HG02970 (cell line): Measurements from ENCODE around the gene SH3D19.

Experiments used
- ATAC-seq: cut with Tn5 transposase; IDR thresholded peaks from one replicate; pipeline ENCODE4 v1.9.1; 2021; ENCODE audit warnings: mild to moderate bottlenecking, moderate library complexity, moderate number of reproducible peaks; ENCODE audit not compliant: unreplicated experiment, low FRiP score

The SH3D19 gene

DNA sequence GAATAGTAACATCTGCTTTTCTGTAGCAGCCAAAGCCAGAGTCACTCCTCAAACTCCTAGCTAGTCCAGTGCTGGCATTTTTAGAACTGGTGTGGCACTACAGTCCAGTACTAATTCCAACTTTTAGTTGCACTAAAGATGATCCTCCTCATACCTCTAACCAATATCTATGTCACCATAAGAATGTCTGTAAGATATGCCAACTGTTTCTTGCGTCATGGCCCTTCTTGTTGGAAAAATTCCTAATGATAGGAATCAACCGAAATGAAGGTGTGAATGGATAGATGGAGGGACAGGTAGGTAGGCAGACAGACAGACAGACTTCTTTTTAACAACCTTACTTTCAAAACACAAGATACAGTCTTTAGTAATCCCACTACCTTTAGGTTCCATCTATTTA lies 123.0 kb downstream of the SH3D19 start:
- no peak for ATAC-seq

DNA sequence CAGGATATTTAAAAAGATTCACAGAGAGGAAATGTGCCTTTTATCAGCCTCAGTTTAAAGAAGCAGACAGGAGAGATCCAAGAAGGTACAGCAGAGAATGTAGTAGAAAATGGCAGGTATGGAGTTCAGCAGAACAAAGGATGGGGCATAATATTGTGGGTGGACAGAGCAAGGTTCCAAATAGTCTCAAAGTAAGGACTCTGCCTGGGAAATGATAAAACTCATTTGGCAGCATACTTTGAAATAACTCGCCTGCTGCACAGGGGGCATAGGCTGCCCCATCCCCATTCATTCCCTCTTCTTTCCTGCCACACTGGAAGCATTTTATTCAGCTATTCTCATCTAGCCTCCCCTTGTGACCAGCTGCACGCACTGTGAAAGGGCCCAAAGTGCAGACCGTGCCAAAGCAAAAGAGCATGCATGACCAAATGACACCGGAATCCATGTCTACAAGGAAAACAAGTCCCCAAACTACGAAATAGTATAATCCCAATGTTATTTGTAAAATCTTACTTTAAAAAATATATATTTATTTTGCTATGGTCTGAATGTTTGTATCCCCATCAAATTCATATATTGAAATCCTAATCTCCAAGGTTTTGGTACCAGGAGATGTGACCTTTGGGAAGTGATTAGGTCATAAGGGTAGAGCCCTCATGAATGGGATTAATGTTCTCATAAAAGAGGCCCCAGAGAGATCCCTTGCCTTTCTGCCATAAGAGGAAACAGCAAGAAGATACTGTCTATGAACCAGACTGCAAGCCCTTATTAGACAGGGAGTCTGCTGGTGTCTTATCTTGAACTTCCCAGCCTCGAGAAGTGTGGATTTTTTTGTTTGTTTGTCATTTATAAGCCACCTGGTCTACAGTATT lies 125.8 kb downstream of the SH3D19 start:
- ATAC-seq: no peak

DNA sequence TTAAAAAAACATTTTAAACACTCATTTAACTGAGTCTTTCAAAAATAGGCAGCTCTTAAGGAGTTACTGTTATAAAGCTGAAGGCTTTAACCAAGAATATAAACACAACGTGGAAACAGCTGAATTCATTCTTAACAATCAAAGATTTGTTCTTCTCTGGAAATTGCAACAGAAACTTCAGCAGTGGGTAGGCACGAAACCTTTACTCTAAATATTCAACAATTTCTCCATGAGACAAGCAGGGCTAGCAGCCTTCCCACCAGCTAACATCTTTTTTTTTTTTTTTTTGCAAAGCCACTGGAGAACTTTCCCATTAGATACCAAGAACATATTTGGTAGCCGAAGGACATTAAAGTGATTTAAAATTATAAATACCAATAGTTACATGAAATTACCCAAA lies 126.7 kb downstream of the SH3D19 start:
- ATAC-seq: no peak

DNA sequence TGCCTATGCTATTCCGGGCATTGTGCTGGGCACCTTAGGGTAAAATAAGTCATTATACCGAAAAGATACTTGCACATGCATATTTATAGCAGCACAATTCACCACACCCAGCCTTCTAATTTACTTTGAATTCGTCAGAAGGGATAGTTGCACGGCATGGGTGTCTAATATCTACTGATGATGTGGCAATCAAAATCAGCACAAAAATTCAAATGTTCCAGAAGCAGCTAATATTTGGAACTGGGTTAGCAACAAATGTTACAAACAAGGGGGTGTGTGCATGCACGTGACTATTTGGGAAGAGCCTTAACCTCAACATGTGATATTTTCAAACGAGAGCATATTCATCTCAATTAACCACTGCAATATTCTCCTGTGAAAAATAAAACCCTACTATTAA lies 128.2 kb downstream of the SH3D19 start:
- no peak for ATAC-seq

DNA sequence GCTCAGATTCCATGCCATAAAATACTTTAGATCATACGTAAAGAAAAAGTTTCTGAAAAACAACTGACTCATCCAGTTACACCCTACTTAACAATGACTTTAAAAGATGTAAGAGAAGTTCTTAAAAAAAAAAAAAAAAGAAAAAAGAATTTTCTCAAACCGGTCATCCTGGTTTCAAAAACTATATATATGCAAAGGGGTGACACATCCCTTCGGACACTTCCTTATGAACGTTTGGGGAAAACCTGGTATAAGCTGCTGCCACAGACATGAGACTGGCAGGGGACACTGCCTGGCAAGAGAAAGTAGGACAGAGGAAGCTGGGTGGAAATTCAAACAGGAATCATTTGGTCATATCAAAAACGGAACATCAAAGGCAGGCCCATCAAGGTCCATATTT lies 129.6 kb downstream of the SH3D19 start:
- no peak for ATAC-seq

DNA sequence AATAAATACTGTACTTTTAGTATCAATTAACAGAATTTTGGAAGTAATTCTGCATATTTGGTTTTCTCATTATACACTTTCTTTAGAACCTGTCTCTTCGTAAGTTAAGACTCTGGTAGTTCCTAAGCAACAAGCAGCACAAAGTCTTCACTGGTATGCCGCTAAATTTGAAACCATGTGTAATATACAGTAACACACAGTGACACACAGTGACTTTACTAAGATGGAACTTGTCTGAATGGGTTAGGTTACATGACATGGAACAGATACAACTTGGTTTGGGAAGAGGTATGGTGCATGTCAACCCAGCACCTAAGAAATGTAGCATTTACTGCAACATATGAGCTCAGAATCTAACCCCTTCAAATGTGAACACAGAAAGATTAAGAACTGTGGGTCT lies 132.0 kb downstream of the SH3D19 start:
- no peak for ATAC-seq

DNA sequence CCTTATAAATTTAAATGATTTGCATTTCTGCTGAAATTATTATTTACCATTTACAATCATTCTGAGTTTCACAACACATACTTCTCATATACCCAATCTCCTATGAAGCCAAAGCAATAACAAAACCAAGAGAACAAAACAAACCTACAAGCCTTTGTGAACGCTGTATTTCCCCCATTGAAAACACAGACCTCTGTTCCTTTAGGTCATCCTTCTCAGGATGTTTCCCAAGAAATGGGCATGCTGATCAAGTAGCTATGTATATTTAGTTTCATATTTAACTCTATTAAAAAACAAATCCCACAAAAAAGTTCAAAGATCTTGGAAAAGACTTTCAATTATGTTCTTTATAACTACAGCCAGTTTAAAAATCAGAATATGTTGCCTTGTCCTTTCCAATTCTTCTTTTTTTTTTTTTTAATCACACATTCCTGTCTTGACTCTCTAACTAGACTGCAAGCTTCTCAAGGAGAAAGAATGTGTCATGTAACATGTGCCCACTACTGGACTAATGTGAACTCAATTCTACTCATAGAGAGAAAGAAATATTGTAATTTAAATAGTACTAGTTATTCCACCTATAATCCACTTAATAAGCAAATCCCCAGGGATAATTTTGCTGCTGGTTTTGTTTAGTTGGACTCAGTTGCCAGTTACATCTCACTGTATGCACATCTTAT lies 132.7 kb downstream of the SH3D19 start:
- ATAC-seq: no peak

DNA sequence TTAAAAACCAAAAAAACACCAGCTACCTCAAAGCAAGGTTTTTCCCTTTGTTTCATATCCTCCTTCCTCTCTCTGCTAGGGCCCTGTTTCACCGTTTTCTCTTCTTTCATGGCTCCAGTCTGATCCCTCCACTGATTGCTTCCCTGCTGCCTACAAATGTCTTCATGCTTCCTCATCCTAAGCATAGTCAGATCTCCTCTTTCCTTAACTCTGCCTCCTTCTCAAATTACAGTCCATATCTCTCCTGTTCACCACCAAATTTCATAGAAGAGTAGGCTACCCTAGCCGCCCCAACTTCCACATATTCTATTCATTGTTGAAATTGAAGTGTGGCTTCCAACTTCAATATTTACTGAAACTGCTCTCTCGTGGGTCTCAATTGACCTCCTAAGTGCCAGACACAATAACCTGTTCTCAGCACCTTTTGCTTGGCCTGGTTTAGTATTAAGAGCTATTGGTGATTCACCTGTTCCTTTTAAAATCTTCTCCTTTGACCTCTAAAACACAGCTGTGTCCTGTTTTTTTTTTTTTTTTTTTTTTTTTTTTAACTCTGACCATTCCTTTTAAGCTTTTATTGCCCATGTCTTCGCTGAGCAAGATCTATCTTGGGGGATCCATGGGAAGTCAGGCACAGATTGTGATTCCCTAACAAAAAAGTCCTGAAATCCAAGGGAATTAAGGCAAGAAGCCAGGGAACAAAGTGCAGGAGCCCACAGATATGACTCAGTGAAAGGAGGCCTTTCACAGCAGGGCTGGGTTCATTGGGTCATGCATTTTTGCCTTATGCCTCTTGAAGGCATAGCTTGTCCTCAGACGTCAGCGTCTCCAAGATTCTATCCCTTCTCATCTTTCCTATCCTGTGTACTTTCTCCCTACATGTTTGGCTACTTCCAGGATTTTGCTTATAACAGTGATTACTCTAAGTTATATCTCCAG lies 140.6 kb downstream of the SH3D19 start:
- no peak for ATAC-seq

DNA sequence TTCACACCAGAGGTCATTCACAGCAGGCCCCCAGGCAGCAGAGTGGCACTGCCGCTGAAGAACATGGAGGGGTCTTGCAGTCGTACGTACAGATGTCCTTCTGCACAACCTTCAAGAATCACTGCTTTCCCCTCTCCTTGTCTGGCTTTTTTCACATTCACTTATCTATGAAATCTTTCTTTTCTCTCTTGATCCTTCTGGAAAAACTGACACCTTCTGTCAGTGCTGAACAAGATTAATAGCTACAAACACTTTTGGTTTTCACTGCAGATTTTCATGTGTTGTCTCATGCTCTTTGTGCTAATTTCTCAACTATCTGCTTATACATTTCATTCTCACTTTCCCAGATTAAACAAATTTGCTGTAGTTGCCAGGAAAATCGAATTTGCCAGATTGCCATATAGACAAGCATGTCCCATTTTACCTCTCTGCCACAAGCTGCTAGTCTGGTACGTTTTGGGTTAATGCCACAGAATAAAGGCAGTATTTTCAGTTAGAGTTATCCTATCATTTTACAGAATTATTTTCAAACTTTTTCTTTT lies 142.9 kb downstream of the SH3D19 start:
- no peak for ATAC-seq

DNA sequence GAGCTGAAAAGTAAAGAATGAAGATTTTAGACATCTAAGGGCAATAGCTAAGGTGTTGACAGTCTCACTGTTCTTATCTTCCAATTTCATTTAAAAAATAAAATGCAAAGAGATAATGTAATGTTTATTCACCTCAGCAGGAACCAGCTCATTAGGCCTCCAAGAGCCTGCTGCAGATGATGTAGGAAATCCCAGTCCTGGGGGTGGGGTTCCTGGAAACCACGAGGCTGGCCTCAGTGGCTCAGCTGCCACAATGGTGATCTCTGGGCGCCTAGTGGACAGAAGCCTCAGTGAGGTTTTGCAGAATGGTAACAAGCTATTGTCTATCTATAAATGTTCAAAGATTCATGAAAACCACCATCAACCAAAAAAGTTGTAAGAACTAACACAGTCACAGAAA lies 148.7 kb downstream of the SH3D19 start:
- no peak for ATAC-seq

DNA sequence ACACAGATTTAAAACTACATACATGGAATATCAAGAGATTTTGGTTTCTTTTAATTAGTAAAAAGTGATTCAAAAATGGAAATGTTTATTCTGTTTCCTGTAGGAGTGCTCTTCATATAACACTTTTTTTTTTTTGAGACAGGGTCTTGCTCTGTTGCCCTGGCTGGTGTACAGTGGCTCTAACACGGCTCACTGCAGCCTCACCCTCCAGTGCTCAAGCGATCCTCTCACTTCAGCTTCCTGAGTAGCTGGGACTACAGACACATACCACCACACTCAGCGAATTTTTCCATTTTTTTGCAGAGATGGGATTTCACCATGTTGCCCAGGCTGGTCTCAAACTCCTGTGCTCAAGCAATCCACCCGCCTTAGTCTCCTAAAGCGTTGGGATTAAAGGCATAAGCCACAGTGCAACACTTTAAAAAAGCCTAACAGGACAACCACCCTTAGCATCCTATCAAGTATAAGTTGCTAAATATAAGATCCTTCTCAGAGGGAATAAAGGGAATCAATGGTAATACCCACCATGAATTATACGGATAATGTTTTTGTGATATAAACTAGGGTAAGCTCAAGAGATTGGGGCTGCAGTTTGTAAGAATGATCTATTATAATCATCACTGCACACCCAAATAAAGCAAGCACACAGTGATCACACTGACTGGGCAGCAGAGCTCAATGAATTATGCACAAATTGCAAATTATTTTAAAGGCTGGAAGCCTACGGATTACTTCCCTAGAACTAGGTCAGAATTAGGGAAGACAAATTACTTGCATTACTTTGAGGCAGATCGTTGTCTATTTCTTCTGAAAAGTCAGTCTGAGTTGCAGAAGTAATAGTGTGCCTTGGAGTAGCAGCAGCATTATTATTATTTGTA lies 149.4 kb downstream of the SH3D19 start:
- ATAC-seq: no peak

DNA sequence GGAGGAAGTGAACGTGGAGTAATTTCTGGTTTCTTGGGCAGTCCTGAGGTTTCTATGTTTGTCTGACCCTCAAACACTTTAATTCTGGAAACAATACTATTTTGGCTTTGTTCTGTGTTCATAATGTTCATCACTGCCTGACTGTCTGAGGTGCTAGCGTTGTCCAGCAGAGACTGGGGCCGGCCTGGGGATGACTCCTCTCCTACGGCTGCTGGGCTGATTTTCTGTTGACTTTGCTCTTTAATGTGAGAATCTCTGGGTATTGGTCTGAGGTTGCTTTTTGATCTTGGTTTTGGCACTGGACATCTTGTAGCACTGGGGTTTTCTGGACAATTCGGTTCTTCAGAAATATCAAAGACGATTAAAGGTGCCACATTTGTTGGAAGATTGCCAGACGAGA lies 150.2 kb downstream of the SH3D19 start:
- ATAC-seq: no peak

DNA sequence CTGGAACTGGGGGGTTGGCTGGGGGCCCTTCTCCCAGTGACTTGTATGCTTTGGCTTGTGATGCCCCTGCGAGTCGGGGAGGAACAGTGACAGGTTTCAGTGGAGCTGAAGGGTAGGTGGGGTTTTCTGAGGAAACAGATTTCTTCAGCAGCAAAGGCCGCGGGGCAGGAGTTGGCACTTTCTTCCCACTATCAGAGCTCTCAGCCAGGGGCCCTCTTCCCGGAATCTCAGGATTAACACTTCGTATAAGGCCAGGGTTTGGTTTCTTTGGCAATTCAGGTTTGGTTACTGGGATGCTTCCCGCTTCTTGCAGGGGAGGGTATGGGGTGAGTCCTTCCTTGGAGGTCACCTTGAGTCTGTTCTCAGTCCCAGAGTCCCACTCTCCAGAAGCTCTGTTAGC lies 150.6 kb downstream of the SH3D19 start:
- ATAC-seq: no peak

DNA sequence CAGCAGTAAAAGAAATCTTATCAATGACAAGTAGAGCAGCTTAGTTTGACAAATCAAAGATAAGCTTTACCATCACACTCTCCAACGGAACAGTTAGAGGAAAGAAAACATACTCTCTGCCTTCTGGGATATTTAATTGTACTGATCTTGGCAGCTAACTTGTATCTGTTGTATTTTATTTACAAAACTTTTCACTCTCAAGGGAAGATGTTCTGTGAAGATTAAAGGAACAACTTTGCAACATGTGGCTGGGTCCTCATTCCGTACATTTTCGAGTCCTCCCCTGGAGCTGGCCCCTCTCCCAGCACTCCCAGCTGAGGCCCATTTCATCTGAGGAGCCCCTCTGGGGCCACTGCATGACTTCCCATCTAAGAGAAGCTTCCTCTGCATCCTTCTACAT lies 151.5 kb downstream of the SH3D19 start:
- ATAC-seq: no peak

DNA sequence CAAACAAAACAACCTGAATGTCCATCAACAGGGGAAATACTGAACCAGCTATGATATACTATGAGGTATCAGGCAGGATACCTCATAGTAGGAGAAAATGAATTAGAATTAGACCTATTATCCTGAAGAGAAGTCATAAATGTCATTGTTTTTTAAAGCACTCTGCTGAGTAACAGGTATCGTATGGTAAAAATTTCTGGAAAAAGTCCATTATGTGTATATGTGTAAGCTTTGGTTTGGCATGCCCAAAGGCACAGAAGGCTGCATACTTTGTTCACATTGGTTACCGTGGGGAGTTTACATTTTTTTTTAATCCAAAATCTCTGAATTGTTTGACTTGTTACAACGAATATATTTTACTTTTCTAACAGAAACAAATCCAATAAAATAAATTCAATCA lies 155.5 kb downstream of the SH3D19 start:
- ATAC-seq: no peak

DNA sequence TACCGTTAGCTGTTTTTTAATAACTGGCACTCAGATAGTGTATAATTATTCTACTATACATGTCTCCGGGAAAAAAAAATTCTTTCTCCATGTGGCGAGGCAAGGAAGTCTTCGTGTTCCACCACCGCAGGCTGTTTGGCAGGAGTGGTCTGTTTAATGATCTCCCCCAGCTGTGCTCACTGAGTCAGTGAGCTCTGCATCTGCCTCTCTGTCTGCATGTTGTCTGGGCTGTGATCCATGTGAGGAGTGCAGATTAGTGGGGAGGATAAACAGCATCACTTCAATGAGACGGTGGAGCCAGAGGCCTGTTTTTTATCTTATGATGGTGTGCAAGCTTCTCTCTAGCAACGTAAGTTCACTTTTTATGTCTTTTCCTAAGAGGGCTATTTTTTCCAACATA lies 156.2 kb downstream of the SH3D19 start:
- no peak for ATAC-seq

DNA sequence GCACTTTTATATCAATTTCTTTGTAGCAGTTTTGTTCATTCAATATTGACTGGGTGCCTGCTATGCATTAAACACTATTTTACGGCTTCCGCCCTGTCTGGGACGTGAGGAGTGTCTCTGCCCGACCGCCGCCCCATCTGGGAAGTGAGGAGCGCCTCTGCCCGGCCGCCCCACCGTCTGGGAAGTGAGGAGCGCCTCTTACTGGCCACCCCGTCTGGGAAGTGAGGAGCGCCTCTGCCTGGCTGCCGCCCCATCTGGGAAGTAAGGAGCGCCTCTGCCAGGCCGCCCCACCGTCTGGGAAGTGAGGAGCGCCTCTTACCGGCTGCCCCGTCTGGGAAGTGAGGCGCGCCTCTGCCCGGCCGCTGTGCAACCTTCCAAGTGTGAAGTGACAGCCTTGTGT lies 157.8 kb downstream of the SH3D19 start:
- no peak for ATAC-seq

DNA sequence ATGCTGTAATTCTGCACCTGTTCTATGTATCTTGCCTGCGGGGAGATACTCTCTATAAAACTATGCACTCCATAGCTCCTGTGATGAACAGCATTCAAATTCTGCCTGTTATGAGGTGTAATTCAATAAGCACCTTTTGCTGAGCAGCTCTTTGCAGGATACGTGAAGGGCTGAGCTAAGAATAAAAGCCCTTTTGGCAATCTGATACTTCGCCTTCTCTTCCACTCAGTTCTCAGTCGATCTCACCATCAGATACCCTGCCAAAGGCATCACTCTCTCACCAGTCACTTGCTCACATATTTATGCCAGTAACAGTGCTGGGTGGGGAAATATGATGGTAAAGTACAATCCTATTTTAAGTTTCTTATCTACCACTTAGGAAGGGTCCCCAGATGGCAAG lies 158.8 kb downstream of the SH3D19 start:
- ATAC-seq: no peak

DNA sequence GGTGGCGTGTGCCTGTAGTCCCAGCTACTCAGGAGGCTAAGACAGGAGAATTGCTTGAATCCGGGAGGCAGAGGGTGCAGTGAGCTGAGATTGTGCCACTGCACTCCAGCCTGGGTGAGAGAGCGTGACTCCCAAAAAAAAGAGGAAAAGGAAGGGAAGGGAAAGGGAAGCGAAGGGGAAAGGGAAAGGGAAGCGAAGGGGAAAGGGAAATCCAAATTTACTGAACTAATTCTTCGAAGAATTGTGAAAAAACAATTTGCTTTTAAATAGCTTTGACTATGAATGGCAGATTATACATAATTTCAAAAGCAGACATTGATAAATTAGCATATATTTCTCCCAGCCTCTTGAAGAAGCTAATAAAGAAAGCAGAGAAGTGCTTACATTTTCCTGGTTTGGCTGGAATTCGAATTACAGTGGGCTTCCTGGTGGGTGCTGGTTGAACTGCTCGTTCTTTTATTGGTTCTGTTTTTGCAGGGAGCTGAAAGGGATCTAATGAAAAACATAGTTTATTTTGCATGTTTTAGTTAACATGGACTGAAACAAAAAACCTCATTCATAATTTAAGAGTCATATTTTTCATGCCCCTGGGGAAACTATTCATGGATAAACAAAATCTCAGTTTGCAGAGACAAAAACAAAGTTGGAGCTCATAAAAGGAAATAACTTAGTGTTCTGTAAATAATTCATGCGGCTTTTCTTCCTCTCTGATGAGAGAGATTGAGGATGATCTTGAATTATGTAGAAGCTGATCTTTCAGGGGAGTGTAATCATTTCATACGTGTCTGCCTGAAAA lies 160.0 kb downstream of the SH3D19 start:
- no peak for ATAC-seq
